Stimulated activated CD8-positive, alpha-beta memory T cell treated with anti-CD3 and anti-CD28 coated beads, Interleukin-12 subunit alpha, Interleukin-12 subunit beta, amount 100 ng/mL, for 4 hours (primary cell): ENCODE data around the gene BAHCC1.
A peak's percentile ranks its signal among the peaks of the same experiment; 100 is the strongest.

ENCODE experiments used
- DNase-seq: peaks from one replicate; pipeline ENCODE4 v3.0.0-alpha.2; 2020; ENCODE audit warnings: low read depth

The BAHCC1 gene

GRCh38 chr17:81480140-81481072 is 85.1 kb downstream of the BAHCC1 start:
- no peak for DNase-seq

GRCh38 chr17:81481073-81481799 is 86.0 kb downstream of the BAHCC1 start:
- peak; percentile 54 for DNase-seq

- no peak for DNase-seq
Measured at GRCh38 chr17:81481815-81482505, 86.7 kb downstream of the BAHCC1 start.

GRCh38 chr17:81482673-81483072 is 87.4 kb downstream of the BAHCC1 start:
- DNase-seq, result no peak

- DNase-seq, result no peak
Measured at GRCh38 chr17:81483085-81483861, 88.0 kb downstream of the BAHCC1 start.

GRCh38 chr17:81483862-81484194 is 88.6 kb downstream of the BAHCC1 start:
- no peak for DNase-seq

GRCh38 chr17:81484195-81484979 is 89.1 kb downstream of the BAHCC1 start:
- peak; percentile 82 for DNase-seq

- DNase-seq, result no peak
Measured at GRCh38 chr17:81486199-81486810, 91.0 kb downstream of the BAHCC1 start.

GRCh38 chr17:81487089-81487486 is 91.8 kb downstream of the BAHCC1 start:
- DNase-seq, result no peak

GRCh38 chr17:81487487-81488275 is 92.4 kb downstream of the BAHCC1 start:
- DNase-seq, result peak; percentile 68

GRCh38 chr17:81488276-81488860 is 93.1 kb downstream of the BAHCC1 start:
- no peak for DNase-seq

GRCh38 chr17:81489012-81489997 is 94.0 kb downstream of the BAHCC1 start:
- DNase-seq, result no peak

GRCh38 chr17:81489998-81490992 is 95.0 kb downstream of the BAHCC1 start:
- DNase-seq, result no peak

GRCh38 chr17:81491181-81491581 is 95.9 kb downstream of the BAHCC1 start:
- DNase-seq, result no peak

GRCh38 chr17:81491761-81492160 is 96.5 kb downstream of the BAHCC1 start:
- DNase-seq, result no peak

- no peak for DNase-seq
Measured at GRCh38 chr17:81492202-81492601, 96.9 kb downstream of the BAHCC1 start.

GRCh38 chr17:81492706-81493105 is 97.4 kb downstream of the BAHCC1 start:
- no peak for DNase-seq
